Uterus (tissue), 2 donors: Measurements from ENCODE around the gene NUCB2.

ENCODE experiments used
- CTCF ChIP-seq, 4 experiments: fragments of 200-600 bp in 2 of 4; fragments of 450-650 bp in 2 of 4; sonication (generic) in 2 of 4; IDR thresholded peaks; one replicate each; pipeline ENCODE4 v1.5.1; 2016 to 2019; ENCODE audit warnings: antibody characterized with exemption in 4 of 4, mild to moderate bottlenecking in 2 of 4, moderate library complexity in 1 of 4
- POLR2A ChIP-seq, 2 donors: fragments of 450-650 bp; IDR thresholded peaks; one replicate each; pipeline ENCODE4 v1.6.1; 2016; ENCODE audit warnings: antibody characterized with exemption in 2 of 2, mild to moderate bottlenecking in 1 of 2, moderate library complexity in 1 of 2

GRCh38 chr11:17280494-17281127 lies 4.1 kb downstream of the NUCB2 start:
- TF ChIP-seq CTCF (IDR thresholded peaks at IDR 0.05) (no peak), POLR2A (IDR thresholded peaks at IDR 0.05) (no peak)
